GM18858 (cell line): ENCODE measurements around the gene BRD4.

Source experiments
- ATAC-seq: cut with Tn5 transposase; IDR thresholded peaks from one replicate; pipeline ENCODE4 v1.9.1; 2021; ENCODE audit not compliant: unreplicated experiment

Gene BRD4

GRCh38 chr19:15234431-15235130 is 97.8 kb downstream of the BRD4 start:
- ATAC-seq: no peak

GRCh38 chr19:15231271-15231670 is 101.1 kb downstream of the BRD4 start:
- ATAC-seq: no peak

DNA sequence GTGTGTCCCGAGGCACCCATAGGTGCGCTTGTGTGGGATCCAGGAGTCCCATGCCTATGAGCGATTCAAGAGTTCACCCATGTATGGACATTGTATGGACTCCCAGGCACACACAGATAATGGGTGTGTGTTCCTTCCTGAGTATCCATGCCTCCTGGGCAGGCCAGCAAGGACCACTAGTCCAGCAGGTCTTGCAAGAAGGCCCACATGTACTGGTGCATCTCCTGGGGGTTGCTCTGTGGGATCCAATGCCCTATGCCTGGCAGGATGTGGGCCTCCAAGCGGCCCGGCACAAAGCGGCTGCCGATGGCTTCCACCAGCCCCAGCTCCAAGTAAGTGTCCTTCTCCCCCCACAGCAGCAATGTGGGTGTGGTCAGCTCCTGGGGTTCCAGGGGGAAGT is 105.1 kb downstream of the BRD4 start:
- ATAC-seq: no peak

DNA sequence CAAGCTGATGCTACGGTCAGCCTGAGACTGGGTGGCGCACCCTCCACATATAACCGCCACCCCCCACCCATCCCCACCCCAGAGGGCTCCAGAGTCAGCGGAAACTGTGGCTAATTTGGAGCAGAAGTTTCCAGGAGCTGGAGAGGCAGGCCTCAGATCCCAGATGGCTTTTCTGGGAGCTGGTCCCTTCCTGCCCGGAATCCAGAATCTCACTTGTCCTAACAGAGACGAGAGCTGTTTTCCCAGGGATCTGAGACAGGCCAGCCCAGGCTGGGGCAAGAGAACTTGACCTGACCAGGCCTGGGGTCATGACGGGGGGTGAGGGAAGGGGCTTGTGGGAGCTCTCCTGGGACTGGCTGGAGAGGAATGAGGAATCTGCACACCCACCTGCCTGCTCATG is 106.6 kb downstream of the BRD4 start:
- no peak for ATAC-seq

DNA sequence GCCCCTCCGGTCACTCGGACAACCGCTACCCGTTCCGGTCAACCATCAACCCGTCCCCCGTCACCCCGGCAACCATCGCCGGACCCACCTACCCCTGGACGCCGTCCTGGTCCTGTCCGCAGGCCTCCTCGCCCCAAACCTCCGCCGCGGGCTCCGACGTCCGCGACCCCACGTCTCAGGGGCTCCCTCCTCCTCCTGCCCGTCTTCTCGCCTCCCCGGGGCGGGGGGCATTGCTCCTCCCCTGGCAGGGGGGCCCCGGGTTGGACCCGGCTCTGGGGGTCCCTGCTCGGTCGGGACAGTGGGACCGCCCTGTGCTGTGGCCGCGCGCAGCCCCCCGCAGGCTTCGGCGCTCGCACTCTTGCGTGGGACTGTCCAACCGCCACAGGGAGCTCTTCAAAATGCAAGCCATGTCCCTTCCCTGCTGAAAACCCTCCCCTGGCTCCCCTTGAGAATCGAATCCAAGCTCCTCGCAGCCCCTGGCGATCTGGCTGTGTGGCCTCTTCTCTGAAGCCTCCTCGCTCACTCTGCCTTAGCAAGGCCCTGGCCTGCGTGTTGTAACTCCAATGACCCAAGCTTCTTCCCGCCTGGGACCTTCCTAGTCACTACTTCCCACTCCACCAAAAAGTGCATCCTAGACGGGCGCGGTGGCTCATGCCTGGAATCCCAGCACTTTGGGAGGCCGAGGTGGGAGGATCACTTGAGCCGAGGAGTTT is 108.5 kb downstream of the BRD4 start:
- no peak for ATAC-seq

DNA sequence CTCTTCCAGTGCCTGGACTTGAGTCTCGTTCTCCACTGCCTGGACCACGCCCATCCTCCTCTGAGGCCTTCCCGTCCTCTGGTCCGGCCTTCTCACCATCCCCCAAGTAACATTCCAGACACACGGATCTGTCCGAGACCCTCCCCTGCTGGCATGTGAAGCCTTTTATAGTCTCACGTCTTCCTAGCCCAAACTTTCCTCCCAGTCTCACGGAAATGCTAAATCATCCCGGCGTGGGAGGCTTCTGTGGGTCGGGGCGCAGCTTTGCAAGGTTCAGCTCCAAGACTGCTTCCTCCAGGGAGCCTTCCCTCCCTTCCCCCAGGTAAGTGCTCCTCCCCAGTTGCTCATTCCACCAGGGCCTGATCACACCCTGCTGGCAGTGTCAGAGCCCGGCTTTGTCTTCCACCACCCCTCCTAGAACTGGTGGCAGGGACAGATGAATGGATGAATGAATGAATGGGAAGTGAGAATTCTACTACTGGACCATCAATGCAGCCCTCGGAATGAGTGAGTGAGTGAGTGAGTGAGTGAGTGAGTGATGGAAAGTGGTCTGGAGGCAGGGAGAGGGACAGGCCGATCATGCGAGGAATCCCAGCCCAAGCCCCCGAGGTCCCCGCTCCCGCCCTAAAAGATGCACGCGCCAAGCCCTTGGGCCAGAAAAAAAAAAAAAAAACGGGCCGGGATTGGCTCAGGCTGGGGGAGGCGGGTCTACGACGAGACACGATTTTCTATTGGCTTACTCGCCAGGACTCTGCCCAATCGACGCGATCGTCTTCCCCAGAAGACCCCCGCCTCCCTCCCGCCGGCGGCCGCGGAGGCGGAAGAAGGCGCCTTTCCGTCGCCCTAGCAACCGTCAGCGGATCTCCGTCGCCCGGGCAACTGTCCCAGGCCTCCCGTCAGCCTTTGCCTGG is 109.3 kb downstream of the BRD4 start:
- ATAC-seq: peak; percentile 49

DNA sequence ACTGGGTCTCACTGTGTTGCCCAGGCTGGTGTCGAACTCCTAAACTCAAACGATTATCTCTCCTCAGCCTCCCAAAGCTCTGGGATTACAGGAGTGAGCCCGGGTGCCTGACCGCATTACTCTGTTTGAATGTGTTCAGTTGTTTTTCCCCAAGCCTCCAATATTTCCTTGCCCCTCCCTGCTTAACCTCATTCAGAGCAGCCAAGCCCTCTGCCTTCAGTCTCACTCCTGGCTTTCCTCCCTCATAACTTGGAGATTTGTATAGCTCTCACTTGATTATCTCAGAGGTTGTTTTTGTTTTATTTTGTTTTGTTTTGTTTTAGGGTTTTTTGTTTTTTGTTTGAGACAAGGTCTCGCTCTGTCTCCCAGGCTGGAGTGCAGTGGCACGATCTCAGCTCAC is 111.5 kb downstream of the BRD4 start:
- ATAC-seq: no peak

DNA sequence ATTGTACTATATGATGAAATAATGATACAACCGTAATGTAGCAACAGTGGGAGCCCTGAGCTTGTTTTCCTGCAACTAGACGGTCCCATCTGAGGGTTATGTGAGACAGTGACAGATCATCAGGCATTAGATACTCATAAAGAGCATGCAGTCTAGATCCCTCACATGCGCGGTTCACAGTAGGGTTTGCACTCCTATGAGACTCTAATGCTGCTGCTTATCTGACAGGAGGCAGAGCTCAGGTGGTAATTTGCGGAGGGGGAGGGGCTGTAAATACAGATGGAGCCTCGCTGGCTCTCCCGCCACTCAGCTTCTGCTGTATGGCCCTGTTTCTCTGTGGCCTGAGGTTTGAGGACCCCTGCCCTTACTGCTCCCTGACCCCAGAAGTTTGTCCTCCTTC is 113.8 kb downstream of the BRD4 start:
- ATAC-seq: no peak

- ATAC-seq: no peak
Observed at GRCh38 chr19:15216363-15216762, 116.0 kb downstream of the BRD4 start.

- no peak for ATAC-seq
Observed at GRCh38 chr19:15213715-15214381, 118.5 kb downstream of the BRD4 start.

DNA sequence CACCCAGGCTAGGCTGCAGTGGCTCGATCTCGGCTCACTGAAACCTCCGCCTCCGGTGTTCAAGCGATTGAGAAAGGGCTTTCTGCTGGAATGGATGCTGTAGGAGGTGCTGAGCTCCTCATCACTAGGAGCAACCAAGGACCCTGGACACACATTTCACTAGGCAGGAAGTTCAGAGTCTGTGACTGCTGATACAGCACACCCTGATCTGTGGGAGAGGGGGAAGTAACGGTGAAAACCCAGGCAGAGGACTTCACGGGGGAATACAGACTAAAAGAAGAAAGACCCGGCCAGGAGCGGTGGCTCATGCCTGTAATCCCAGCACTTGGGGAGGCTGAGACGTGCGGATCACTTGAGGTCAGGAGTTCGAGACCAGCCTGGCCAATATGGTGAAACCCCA is 119.6 kb downstream of the BRD4 start:
- ATAC-seq: no peak

- ATAC-seq: no peak
Observed at GRCh38 chr19:15210323-15210781, 122.0 kb downstream of the BRD4 start.

DNA sequence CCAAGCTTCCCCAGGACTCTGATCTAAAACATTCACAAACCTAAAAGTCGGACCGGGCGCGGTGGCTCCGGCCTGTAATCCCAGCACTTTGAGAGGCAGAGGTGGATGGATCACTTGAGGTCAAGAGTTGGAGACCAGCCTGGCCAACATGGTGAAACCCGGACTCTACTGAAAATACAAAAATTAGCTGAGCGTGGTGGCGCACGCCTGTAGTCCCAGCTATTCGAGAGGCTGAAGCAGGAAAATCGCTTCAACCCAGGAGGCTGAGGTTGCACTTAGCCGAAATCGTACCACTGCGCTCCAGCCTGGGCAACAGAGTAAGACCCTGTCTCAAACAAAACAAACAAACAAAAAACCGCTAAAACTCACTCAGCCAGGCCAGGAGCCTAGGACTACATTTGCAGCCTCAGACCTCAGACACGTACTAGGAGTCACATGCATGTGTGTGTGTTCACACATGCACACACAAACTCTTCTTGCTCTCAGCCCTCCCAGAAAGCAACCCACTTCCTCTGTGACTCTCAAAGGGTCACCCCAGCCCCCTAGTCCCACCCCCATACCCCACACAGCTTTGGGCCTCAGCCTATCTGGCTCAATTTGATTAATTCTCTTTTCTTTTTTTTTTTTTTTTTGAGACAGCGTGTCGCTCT is 130.8 kb downstream of the BRD4 start:
- ATAC-seq: no peak

DNA sequence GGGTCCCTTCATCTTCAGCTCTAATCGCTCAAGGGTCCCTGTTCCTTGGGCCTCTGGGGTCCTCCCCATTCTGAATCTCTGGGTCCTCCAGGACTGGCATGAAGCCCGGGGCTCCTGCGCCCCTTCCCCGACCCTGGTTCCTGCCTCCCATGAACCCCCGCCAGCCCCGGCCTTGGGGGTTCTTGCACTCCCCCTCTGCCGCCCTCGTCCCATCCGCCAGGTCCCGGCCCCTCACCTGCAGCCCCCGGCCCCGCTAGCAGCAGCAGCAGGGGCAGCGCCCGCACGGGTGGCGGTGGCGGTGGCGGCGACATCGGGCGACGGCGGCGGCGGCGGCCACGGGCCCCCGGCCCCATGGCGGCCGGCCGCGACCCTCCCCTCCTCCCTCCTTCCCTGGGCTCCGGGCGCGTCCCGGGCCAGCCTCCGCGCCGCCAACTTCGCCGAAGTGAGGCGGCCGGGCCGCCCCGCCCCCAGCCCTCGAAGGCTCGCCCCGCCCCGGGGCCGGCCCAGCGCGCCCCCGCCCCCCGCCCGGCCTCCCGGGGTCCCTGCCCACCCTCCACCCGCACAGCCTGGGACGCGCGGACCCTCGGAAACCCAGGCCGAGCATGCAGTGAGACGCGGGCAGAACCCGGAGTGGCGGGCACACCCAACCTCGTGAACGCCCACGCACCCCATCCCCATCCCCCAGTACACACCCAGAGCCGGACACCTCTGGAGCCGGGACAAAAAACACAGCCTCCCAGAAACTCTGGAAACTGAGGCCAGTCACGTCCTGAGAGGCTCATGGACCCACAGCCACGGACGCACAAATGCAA is 131.6 kb downstream of the BRD4 start, which contains the start of gene NOTCH3:
Gene NOTCH3, minus strand, starts transcription at position 443 of the 812 bp plus-strand sequence. Its CDS starts 90 bp downstream, at position 353.
- ATAC-seq: no peak

GRCh38 chr19:15199661-15200552 is 132.4 kb downstream of the BRD4 start:
- ATAC-seq: no peak

GRCh38 chr19:15198951-15199660 is 133.2 kb downstream of the BRD4 start:
- ATAC-seq: no peak

GRCh38 chr19:15197942-15198341 is 134.4 kb downstream of the BRD4 start:
- ATAC-seq: no peak
